Skeletal muscle tissue (tissue), 4 donors: Measurements from ENCODE around the gene VEGFB. TPM values are rescaled to one million over a fixed set of nuclear protein-coding genes. Genes with fewer than 3 reads are reported as not detected.

Experiments
- H3K27ac ChIP-seq: one replicate; pipeline ENCODE4 v1.7.0; 2013; ENCODE audit warnings: mild to moderate bottlenecking, low read depth, low read length, inconsistent platforms
- H3K27me3 ChIP-seq, 3 donors: one replicate each; pipeline ENCODE4 v1.7.0; 2013; ENCODE audit warnings: low read length in 3 of 3; ENCODE audit not compliant: control insufficient read depth in 3 of 3, insufficient read depth in 3 of 3
- H3K36me3 ChIP-seq, 3 donors: one replicate each; pipeline ENCODE4 v1.7.0; 2013; ENCODE audit warnings: low read length in 3 of 3; ENCODE audit not compliant: control insufficient read depth in 3 of 3, insufficient read depth in 3 of 3
- H3K4me1 ChIP-seq, 3 donors: one replicate each; pipeline ENCODE4 v1.7.0; 2013; ENCODE audit warnings: low read length in 3 of 3, mild to moderate bottlenecking in 3 of 3; ENCODE audit not compliant: control insufficient read depth in 3 of 3, insufficient read depth in 3 of 3
- H3K4me3 ChIP-seq, 3 donors: one replicate each; pipeline ENCODE4 v1.7.0; 2013; ENCODE audit warnings: low read length in 3 of 3
- H3K9ac ChIP-seq, 3 donors: one replicate each; pipeline ENCODE4 v1.7.0; 2013; ENCODE audit warnings: low read length in 3 of 3, mild to moderate bottlenecking in 3 of 3, moderate library complexity in 2 of 3, low read depth in 1 of 3
- H3K9me3 ChIP-seq, 3 donors: one replicate each; pipeline ENCODE4 v1.7.0; 2013; ENCODE audit warnings: low read length in 3 of 3; ENCODE audit not compliant: control insufficient read depth in 3 of 3
- total RNA-seq: library from RNA; depleted of rRNA; stranded (reverse); fragments of >200 nt; gene quantifications from one replicate; pipeline ENCODE4 v1.2.3, GENCODE V29; 2014
- donor health status: Osteomylitis.

The VEGFB gene
- total RNA-seq, 1 donor from 2014 or later = 24.5 TPM

DNA sequence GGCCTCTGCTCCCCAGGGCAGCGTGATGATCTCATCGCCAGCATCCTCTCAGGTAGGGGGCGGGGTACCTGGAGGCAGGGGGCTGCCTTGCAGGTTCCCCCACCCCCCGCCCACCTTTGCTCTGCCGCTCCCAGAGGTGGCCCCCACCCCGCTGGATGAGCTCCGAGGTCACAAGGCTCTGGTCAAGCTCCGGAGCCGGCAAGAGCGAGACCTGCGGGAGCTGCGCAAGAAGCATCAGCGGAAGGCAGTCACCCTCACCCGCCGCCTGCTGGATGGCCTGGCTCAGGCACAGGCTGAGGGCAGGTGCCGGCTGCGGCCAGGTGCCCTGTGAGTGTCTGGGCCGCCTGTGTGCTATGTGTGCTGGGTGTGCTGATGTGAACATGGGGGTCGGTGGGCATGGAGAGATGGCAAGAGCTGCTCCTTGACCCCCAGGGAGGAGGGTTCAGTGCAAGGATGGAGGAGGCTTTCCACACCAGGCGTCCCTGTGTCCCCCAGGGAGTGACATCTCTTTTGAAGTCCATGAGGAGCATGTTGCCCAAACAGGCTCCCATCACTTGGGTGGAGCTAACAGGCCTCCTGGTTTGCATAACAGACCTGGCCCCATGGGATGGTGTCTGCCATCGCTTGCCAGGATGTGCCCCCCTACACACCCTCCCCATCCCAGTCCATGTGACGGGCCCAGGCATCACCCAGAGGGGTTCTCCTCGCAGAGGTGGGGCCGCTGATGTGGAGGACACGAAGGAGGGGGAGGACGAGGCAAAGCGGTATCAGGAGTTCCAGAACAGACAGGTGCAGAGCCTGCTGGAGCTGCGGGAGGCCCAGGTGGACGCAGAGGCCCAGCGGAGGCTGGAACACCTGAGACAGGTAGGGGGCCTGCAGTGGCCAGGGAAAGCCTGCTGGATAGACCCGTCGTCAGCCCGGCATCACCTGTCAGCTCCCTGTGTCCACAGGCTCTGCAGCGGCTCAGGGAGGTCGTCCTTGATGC is 31.1 kb downstream of the VEGFB start:
- peaks cover 16 to 26% (median 19%) of the 10 kb centered on the region in 3 donors for H3K4me1 ChIP-seq
- H3K27me3 ChIP-seq = no peaks in the 10 kb centered on the region
- no peaks in the 10 kb centered on the region for H3K9me3 ChIP-seq
- H3K4me3 ChIP-seq = no peak overlapping the region
- peaks cover 22 to 36% (median 32%) of the 10 kb centered on the region in 3 donors for H3K36me3 ChIP-seq
- no peak overlapping the region for H3K27ac ChIP-seq
- no peak overlapping the region for H3K9ac ChIP-seq

DNA sequence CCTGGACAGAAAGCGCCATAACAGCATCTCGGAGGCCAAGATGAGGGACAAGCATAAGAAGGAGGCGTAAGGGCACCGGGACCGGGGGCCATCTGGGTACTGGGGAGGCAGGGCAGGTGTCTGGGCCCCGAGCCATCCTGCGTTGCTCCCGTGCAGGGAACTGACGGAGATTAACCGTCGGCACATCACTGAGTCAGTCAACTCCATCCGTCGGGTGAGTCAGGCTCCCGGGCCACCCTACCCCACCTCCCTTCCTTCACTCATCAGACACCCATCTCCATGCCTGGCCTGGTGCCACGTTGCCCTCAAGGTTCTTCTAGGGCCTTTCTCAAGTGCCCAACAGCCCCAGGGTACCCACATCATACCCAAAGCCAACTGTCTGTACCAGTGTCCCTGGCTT is 32.0 kb downstream of the VEGFB start:
- Histone ChIP-seq H3K27ac (no peak overlapping the region), H3K9ac (no peak overlapping the region), H3K9me3 (no peaks in the 10 kb centered on the region), H3K27me3 (no peaks in the 10 kb centered on the region), H3K36me3 (peaks cover 19 to 34% (median 30%) of the 10 kb centered on the region in 3 donors), H3K4me1 (peaks cover 16 to 26% (median 21%) of the 10 kb centered on the region in 3 donors), H3K4me3 (no peak overlapping the region)

DNA sequence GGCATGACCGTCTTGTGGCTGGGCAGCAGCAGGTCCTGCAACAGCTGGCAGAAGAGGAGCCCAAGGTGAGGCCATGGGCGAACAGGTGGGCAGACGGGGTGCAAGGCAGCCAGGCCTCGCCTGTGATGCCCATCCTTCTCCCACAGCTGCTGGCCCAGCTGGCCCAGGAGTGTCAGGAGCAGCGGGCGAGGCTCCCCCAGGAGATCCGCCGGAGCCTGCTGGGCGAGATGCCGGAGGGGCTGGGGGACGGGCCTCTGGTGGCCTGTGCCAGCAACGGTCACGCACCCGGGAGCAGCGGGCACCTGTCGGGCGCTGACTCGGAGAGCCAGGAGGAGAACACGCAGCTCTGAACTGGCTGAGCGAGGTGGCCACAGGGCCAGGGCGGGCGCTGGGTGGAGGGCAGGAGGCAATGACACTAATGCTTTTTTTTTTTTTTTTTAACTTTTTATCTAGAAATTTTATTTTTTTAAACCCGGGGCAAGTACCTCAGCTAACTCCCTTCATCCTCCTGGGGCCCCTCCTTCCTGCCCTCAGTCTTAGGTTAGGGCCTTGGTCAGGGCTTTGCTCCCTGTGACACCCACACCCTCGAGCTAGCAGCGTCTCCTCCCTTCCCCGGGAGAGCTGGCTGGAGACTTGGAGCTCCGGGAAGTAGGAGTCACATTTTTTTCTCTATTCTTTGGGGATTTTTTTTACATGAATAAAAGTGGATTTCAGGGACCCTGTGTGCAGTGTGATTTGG is 33.0 kb downstream of the VEGFB start:
- Histone ChIP-seq H3K27me3 (no peaks in the 10 kb centered on the region), H3K9me3 (no peaks in the 10 kb centered on the region), H3K27ac (peak overlapping the region; percentile 96), H3K36me3 (peaks cover 19 to 28% (median 27%) of the 10 kb centered on the region in 3 donors), H3K9ac (peak overlapping the region; percentile 33 to 91 (median 38)), H3K4me1 (peaks cover 23 to 32% (median 31%) of the 10 kb centered on the region in 3 donors), H3K4me3 (no peak overlapping the region)

DNA sequence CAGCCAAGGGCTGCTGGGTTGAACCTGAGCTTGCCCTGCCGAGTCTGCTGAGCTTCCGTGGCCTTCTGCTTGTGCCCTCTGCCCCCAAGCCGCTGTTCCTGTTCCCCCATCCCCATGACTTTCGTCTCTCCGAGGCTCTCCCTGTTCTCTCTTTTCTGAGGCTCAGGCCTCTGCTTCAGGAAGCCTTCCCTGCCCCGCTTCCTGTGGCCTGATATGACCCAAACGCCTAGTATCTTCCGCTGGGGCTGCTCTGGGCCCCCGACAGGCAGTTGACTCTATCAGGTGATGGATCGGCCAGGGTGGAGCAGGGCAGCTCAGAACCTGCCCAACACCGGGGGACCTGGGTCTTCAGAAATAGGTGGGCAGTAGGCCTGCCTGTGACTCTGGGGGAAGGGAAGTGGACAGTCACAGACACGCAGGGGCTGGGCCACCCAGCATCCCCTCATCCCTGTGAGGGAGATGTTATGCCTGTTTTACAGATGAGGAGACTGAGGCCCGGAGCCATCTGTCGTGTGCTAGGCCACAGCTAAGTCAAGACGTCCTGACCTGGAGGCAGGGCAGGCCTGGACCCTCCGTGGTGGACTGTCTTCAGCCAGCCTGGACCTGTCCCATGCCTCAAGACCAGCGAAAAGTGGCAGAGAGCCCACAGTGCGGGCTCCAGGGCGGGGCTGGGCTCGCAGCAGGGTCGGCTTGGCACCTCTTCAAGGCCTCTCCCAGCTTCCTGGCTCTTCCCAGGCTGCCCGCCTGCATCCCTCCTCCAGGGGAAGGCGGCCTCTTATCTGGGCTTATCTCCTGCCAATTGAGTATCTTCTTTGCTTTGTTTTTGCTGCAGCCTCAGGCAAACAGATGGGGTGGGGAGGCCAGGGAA is 33.9 kb downstream of the VEGFB start:
- Histone ChIP-seq H3K27me3 (no peaks in the 10 kb centered on the region), H3K9me3 (no peaks in the 10 kb centered on the region), H3K4me3 (peak overlapping the region; percentile 78 to 84 (median 80)), H3K4me1 (peaks cover 24 to 34% (median 32%) of the 10 kb centered on the region in 3 donors), H3K27ac (peak overlapping the region; percentile 96), H3K36me3 (peaks cover 13 to 23% (median 19%) of the 10 kb centered on the region in 3 donors), H3K9ac (peak overlapping the region; percentile 87 to 91 (median 90))

DNA sequence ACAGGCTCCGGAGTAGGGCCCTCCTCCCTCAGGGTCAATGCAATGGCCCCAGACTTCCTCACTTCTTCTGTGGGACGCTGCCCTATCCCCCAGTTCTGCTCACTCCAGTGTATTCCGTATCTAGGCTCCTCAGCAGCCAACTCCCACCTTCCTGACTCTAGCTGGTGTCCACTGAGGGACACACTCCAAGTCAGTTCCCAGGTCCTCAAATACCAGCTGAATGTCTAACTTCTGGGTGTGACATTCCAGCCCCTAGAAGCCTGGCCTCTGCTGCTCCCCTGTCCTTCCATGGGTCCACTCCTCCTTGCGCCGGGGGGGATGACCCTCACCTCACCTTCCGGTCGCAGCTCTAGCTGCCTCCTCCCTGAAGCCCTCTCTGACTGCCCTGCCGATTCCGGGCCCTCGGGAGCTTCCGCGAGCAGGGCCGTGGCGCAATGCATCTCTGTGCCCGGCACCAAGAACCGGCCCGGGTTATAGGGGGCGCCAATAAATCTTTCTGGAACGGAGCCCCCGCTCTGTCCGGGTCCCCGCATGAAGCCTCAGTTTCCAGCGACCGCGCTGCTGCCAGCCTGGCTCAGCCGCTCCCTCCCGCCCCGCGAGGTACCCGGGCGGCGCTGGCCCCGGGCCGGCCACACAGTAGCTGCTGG is 34.6 kb downstream of the VEGFB start:
- no peaks in the 10 kb centered on the region for H3K27me3 ChIP-seq
- peak overlapping the region; percentile 78 to 84 (median 80) for H3K4me3 ChIP-seq
- peak overlapping the region; percentile 87 to 91 (median 90) for H3K9ac ChIP-seq
- no peaks in the 10 kb centered on the region for H3K9me3 ChIP-seq
- H3K27ac ChIP-seq = peak overlapping the region; percentile 96
- H3K4me1 ChIP-seq = peaks cover 24 to 34% (median 32%) of the 10 kb centered on the region in 3 donors
- H3K36me3 ChIP-seq = peaks cover 9 to 19% (median 16%) of the 10 kb centered on the region in 3 donors

DNA sequence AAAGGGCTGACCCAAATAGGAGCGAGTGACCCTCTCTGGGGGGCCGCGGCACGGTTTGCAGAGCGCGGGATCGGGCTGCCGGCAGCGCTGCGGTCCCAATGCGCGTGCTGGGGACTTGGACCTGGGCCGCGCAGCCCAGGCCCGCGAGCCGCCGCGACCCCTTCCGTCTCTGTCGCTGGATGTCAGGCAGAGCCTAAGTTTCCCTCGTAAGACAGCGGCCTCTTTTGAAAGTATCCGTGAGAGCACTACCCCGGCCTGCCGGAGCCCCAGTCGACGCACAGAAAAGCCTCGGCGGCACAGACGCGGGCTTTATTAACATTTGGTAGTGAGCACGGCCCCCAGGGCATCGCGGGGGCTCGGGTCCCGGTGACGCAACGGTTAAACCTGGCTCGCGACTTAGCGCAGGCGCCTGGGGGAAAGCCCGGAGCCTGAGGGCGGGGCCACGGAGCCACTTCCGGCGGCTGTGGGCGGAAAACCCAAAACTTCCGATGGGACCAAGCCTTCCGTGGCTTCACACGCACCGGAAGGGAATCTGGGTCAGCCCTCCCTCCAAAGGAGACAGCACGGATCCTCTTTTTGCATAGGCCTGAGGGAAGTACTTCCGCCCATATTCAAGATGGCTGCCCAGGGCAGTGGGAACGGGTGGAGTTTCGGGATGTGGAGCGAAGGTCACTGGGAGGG is 35.3 kb downstream of the VEGFB start:
- Histone ChIP-seq H3K27ac (peak overlapping the region; percentile 96), H3K9ac (peak overlapping the region; percentile 95 to 96 (median 96)), H3K4me3 (peak overlapping the region; percentile 98 to 99 (median 98)), H3K9me3 (no peaks in the 10 kb centered on the region), H3K4me1 (peaks cover 24 to 34% (median 32%) of the 10 kb centered on the region in 3 donors), H3K27me3 (no peaks in the 10 kb centered on the region), H3K36me3 (peaks cover 9 to 19% (median 13%) of the 10 kb centered on the region in 3 donors)

DNA sequence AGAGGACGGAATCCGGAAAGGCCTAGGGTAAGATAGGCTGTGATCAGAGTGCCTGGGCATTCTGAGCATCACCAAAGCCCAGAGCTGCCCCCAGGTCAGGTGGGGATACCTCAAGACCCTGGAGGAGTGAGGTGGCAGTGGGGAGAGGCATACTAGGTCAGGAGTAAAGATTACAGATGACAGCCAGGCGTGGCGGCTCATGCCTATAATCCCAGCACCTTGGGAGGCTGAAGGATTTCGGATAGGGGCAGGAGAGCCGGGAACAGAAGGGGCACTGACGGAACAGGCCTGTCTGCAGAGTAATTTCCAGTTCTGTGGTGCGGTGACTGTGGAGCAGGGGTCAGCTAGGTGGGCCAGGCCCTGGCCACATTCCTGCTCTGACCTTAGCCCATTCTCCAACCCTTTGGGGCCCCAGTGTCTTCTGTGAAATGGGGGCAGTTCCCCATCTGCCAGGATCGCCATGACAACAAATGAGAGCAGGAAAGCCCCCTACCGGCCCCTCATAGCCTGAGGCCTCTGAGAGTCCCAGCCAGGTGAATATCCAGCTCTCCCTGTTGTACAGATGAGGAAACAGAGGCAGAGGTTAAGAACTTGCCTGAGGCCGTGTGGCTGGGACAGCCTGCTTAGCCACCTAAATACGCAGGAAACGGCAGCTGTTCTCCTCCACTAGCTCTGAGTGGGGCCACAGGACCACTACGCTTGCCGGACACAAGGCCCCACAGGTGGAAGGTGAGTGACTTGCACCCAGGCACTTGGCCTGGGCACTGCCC is 40.8 kb downstream of the VEGFB start:
- peaks cover 8 to 16% (median 10%) of the 10 kb centered on the region in 3 donors for H3K4me1 ChIP-seq
- H3K9ac ChIP-seq = peak overlapping the region in 1 of 3 donors; percentile 5
- no peak overlapping the region for H3K4me3 ChIP-seq
- no peak overlapping the region for H3K27ac ChIP-seq
- H3K9me3 ChIP-seq = no peaks in the 10 kb centered on the region
- no peaks in the 10 kb centered on the region for H3K27me3 ChIP-seq
- H3K36me3 ChIP-seq = peaks cover 17 to 29% (median 19%) of the 10 kb centered on the region in 3 donors

DNA sequence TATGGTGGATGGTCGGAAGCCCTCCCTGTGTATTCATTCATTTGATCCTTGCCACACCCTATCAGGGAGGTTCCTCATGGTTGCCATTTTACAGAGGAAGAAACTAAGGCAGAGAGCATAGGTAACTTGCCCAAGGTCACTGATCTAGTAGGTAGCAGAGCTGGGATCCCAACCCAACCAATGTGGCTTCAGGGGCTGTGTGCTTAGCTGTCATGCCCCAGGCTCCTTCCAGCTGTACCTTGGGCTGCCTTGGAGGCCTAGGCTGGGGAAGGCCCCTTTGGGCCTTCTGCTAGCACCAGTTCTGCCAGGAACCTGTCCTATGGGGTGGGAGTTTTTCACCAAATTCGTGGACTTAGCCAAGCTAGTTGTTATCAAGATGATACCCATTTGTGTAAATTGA is 41.5 kb downstream of the VEGFB start:
- Histone ChIP-seq H3K9ac (no peak overlapping the region), H3K36me3 (peaks cover 17 to 29% (median 19%) of the 10 kb centered on the region in 3 donors), H3K27ac (no peak overlapping the region), H3K27me3 (no peaks in the 10 kb centered on the region), H3K4me1 (peaks cover 8 to 13% (median 8%) of the 10 kb centered on the region in 3 donors), H3K9me3 (no peaks in the 10 kb centered on the region), H3K4me3 (no peak overlapping the region)
